ENCODE data around the gene CLHC1. TPM values are rescaled to one million over a fixed set of nuclear protein-coding genes. Genes with fewer than 3 reads are reported as not detected.
A peak's percentile ranks its signal among the peaks of the same experiment; 100 is the strongest.

The CLHC1 gene
- total RNA-seq, 4 donors from 2014 or later: 5.6 to 7.7 (median 6.0) TPM

DNA sequence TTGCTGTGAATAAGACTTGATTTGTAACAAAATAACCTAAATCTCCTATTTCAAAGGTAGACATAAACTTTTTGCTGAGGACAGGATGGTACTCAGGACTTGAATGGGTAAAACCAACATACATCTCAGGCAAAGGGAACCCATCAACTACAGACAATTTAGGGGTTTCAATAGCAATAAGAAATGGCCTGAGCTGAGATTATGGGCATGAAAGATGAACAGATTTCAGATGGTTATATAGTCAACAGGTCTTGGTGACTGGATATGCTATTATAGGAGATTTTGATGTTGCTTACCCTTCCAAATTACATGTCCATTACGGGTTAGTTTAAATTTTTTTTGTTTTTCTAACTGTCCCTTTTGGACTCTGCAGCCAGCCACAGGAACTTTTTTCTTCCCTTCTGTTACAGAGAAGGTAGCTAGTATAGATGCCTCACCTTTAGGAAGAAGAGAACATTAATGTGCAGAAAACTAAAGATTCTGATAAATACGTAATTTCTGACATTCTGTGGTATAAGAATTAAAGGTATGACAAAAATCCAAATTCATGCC lies 5.0 kb upstream of the CLHC1 start:
- DNase-seq (ENCODE audit: low spot score): no peak
- TF ChIP-seq, protein P1, sequence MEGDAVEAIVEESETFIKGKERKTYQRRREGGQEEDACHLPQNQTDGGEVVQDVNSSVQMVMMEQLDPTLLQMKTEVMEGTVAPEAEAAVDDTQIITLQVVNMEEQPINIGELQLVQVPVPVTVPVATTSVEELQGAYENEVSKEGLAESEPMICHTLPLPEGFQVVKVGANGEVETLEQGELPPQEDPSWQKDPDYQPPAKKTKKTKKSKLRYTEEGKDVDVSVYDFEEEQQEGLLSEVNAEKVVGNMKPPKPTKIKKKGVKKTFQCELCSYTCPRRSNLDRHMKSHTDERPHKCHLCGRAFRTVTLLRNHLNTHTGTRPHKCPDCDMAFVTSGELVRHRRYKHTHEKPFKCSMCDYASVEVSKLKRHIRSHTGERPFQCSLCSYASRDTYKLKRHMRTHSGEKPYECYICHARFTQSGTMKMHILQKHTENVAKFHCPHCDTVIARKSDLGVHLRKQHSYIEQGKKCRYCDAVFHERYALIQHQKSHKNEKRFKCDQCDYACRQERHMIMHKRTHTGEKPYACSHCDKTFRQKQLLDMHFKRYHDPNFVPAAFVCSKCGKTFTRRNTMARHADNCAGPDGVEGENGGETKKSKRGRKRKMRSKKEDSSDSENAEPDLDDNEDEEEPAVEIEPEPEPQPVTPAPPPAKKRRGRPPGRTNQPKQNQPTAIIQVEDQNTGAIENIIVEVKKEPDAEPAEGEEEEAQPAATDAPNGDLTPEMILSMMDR (IDR thresholded peaks at IDR 0.05): no peak
- ATAC-seq (ENCODE audit: low FRiP score): no peak

DNA sequence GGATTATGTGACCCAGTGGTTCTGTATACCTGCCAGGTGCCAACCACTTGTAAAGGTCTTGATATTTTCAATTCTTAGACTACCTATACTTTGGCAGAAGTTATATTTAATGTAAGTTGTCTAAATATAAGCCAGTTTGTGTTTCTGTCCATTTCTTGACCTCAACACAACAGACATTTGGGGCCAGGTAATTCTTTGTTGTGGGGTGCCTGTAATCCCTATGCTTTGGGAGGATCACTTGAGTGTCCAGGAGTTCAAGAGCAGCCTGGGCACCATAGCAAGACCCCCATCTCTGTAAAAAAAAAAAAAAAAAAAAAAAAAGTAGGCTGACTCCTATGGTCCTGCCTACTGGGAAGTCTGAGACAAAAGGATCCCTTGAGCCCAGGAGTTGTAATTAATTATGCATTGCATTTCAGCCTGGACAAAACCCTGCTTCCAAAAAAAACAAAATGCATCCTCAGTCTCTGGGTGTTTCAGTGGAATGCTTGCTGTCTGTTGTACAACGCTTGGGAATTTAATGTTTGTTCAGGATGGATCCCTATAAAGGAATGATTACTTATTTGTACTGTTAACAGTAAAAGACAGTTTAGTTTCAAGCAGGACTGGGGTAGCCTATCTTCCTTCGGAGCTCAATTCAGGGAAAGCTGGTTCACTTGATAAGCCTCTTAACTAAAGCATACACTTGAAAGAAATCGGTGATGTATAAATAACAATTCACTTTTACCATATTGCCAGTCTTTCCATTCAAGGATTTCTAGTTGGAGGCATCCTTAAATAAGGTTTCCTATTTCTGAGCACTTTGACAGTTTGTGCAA lies 3.8 kb upstream of the CLHC1 start:
- ATAC-seq (ENCODE audit: low FRiP score) (no peak), DNase-seq (ENCODE audit: low spot score) (no peak)
- TF ChIP-seq, protein P1 (IDR thresholded peaks at IDR 0.05): no peak

DNA sequence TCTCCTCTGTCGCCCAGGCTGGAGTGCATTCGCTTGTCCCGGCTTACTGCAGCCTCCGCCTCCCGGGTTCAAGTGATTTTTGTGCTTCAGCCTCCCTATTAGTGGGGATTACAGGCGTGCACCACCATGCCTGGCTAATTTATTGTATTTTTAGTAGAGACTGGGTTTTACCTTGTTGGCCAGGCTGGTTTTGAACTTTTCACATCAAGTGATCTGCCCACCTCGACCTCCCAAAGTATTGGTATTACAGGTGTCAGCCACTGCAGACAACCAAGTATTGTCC lies 1.5 kb upstream of the CLHC1 start:
- DNase-seq (ENCODE audit: low spot score) (no peak), ATAC-seq (ENCODE audit: low FRiP score) (no peak)
- TF ChIP-seq, protein P1 (IDR thresholded peaks at IDR 0.05): no peak

DNA sequence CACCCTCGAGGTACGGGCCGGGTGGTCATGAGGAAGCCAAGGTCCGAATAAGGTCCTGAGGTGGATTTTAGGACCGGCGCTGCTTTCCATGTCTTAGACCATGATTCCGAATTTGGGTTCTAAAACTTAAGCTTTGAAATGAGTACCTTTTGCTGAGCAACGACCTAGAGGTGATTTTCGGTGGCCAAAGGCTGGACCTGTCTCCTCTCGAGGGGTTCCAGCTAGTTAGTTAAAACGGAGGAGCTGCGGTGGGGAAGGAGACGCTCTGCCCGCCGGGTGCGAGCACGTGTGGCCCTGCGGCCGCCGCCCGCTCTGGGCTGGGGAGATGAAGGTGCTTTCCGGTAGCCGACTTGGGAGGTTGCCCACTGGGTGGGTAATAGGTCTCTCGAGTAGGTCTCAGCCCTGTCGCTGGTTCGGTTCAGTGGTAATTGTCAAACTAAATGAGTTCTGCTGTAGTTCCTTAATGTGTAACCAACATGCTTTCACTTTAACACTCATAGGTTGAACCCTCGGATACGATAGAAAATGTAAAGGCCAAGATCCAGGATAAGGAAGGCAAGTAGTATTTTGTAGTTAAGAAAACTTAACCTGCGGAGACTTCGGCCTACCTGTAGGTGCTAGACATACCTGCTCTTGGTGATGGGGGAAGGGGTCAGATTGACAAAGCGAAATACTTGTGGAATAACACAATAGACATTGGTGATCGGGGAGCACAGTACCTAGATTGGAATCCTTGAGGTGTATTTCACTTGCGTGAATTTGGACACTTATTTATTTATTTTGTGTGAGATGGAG lies 967 bp upstream of the CLHC1 start:
- TF ChIP-seq, protein P1 (IDR thresholded peaks at IDR 0.05): no peak
- DNase-seq (ENCODE audit: low spot score) (no peak), ATAC-seq (ENCODE audit: low FRiP score) (peak; percentile 42)

DNA sequence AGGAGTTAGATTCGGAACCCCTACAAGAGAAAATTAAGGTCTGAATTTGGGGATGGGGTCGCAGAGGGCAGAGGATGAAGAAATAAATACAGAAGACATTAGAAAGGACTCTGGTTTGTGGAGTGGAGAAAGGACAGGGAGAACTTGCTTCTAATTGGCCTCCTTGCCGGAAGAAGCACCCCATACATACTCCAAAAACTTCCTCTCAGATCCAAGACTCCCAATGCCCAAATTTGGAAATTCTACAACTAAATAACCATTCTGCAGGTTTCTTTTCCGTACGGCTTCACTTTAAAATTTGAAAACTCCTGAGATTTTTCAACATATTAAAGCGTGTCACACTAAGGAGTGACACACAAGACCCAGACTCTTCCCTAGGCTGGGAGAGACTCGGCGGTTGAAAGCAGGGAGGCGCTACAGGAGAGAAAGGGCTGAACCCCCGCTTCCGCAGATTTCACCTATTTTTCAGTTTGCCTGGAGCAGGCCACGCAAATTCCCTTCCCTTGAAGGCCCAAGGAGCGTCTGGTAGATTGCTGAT lies 478 bp downstream of the CLHC1 start:
- TF ChIP-seq, protein P1 (IDR thresholded peaks at IDR 0.05): no peak
- ATAC-seq (ENCODE audit: low FRiP score) (peak; percentile 29), DNase-seq (ENCODE audit: low spot score) (no peak)

DNA sequence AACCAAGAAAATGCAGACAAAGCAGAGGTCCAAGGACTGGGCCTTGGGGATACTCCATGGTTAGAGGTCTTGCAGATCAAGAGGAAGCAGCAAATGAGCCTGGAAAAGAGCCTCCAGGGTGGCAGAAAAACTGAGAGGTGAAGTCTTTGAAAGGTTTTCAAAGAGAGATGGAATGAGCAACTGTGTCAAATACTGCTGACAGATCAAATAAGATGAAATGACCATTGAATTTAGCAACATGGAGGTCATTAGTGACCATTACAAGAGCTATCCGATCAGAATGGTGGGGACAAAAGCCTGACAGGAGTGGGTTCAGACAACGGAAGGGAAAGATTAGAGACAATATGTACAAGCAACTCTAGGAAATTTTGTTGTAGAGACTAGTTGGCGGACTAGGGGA lies 1.5 kb downstream of the CLHC1 start:
- ATAC-seq (ENCODE audit: low FRiP score) (no peak), DNase-seq (ENCODE audit: low spot score) (no peak)
- TF ChIP-seq, protein P1 (IDR thresholded peaks at IDR 0.05): no peak

Data from omental fat pad (tissue), 4 donors.